Measurements from ENCODE around the gene RNF167.
A peak's percentile ranks its signal among the peaks of the same experiment; 100 is the strongest.

Gene RNF167

GRCh38 chr17:4940555-4941318 is 669 bp downstream of the RNF167 start:
- DNase-seq, result peak; percentile 29

- no peak for DNase-seq
These were observed 1.2 kb downstream of the RNF167 start for GRCh38 chr17:4941319-4941610.

- no peak for DNase-seq
These were observed 2.9 kb downstream of the RNF167 start for GRCh38 chr17:4942760-4943508.

- DNase-seq, result peak; percentile 64
These were observed 4.1 kb downstream of the RNF167 start for GRCh38 chr17:4944163-4944553.

GRCh38 chr17:4944554-4945175 is 4.6 kb downstream of the RNF167 start:
- DNase-seq, result no peak

- DNase-seq, result peak; percentile 88
These were observed 5.3 kb downstream of the RNF167 start for GRCh38 chr17:4945176-4945943.

GRCh38 chr17:4945944-4946280 is 5.8 kb downstream of the RNF167 start:
- DNase-seq, result no peak

- DNase-seq, result no peak
These were observed 6.4 kb downstream of the RNF167 start for GRCh38 chr17:4946312-4946976.

- DNase-seq, result no peak
These were observed 6.9 kb downstream of the RNF167 start for GRCh38 chr17:4947010-4947410.

GRCh38 chr17:4947411-4948165 is 7.5 kb downstream of the RNF167 start:
- peak; percentile 55 for DNase-seq

- DNase-seq, result peak; percentile 96
These were observed 8.3 kb downstream of the RNF167 start, which contains the start of gene PFN1 for GRCh38 chr17:4948166-4948930. Gene PFN1 (minus strand): TSS chr17:4948530. CDS start chr17:4948394, 136 bp downstream.

- peak; percentile 80 for DNase-seq
These were observed 8.9 kb downstream of the RNF167 start for GRCh38 chr17:4948931-4949320.

GRCh38 chr17:4949321-4950074 is 9.4 kb downstream of the RNF167 start:
- DNase-seq, result peak; percentile 91

GRCh38 chr17:4950075-4950745 is 10.1 kb downstream of the RNF167 start:
- no peak for DNase-seq

GRCh38 chr17:4950746-4951204 is 10.7 kb downstream of the RNF167 start, which contains the start of gene ENO3:
Gene ENO3 (plus strand): TSS chr17:4951119. CDS start chr17:4951830, 711 bp downstream.
- no peak for DNase-seq

- no peak for DNase-seq
These were observed 11.4 kb downstream of the RNF167 start for GRCh38 chr17:4951486-4951885.

GRCh38 chr17:4953451-4953961 is 13.4 kb downstream of the RNF167 start:
- no peak for DNase-seq

- DNase-seq, result no peak
These were observed 15.0 kb downstream of the RNF167 start for GRCh38 chr17:4955091-4955490.

GRCh38 chr17:4956493-4957061 is 16.5 kb downstream of the RNF167 start:
- peak; percentile 40 for DNase-seq
